Fibroblast of skin of scalp (primary cell): Measurements from ENCODE around the gene CXCL12.
A peak's percentile ranks its signal among the peaks of the same experiment; 100 is the strongest.

ENCODE experiments used
- DNase-seq: peaks from one replicate; pipeline ENCODE4 v3.0.0-alpha.2; 2013

Gene CXCL12

DNA sequence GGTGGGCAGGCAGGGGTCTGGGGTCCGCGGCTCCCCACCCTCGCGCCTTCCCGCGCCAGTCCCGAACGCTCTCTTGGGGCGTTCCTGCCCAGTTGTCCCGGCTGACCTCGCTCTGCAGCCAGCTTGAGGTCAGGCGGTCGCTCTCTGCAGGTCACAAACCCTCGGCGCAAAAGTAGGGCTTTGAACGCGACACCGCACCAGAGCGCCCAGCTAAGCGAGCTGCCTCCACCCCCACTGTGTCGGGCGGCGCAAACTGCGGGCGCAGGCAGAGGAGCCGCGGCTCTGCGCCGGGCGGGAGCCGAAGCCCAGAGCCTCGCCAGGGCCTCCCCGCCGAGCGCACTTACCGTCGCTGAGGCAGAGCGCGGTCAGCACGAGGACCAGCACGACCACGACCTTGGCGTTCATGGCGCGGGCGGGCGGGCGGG, 284 bp downstream of the CXCL12 start:
- peak; percentile 40 for DNase-seq

DNA sequence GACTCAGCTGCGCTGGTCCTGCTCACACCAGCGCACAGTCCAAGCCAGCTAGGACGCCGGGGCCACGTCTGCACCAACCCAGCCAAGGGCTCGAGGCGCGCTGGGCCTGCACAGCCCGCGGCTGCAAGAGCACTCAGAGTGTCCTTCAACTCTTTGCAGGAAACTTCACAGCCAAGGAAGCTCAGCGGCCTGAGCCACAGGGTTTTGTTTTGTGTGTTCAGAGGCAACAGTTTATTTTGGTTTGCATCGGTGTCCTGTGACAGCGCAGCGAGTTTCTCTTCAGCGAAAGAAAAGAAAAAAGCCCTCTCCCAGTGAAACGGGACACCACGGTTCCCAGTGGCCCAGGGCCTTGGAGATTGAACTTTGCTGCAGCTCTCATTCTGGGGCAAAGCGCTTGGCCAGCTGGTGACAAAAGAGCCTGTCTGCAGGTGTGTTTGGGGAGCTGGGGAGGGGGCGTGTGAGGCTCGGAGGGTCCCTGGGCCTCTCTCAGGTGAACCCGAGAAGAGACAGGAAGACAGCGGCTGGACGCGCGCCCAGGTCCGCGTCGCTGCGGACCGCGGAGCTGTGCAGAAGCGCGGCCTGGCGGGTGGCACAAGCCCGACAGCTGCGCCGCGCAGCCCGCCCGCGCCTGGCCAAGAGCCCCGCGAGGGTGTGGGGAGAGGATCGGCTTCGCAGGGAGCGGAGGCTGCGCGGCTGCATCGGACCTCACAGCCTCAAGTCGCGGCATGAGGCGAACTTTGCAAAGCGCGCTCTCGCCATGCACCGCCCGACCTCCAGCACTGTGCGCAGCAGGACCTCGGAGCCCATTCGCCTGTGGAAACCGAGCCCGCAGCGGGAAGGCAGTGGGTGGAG, 922 bp downstream of the CXCL12 start:
- DNase-seq = no peak

DNA sequence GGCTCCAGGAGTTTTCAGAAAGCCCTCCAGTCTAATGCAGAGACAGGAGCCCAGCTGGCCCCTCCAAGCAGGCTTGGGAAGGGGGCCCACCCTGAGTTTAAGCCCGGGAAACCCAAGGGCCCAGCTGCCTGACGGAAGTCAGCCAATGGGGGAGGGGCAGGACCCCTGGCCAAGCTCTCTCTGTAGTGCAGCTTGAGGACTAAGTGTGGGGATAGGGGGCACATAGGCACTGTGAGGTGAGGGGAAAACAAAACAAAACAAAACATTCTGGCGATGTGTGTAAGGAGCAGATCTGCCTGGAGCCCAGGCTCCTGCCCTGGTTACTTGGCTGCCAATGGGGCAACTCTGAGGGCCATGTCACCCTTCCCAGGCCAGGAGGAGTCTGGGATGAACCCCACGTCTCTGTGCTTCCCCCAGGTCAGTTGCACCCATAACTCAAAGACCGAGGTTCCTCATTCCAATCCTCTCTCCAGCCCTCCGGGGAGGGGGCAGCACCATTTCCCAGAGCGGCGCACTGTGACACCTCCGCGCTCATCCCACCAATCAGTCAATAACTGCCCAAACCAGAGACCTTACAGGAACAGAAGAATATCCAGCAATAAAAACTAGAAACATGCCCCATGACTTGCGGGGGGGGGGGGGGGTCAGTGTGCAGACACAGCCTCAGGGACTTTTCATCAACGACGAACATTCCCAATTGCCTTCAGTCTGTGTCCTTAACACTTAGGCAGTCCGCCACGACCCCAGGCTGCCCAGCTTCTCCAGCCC, 1.7 kb downstream of the CXCL12 start:
- DNase-seq = no peak

DNA sequence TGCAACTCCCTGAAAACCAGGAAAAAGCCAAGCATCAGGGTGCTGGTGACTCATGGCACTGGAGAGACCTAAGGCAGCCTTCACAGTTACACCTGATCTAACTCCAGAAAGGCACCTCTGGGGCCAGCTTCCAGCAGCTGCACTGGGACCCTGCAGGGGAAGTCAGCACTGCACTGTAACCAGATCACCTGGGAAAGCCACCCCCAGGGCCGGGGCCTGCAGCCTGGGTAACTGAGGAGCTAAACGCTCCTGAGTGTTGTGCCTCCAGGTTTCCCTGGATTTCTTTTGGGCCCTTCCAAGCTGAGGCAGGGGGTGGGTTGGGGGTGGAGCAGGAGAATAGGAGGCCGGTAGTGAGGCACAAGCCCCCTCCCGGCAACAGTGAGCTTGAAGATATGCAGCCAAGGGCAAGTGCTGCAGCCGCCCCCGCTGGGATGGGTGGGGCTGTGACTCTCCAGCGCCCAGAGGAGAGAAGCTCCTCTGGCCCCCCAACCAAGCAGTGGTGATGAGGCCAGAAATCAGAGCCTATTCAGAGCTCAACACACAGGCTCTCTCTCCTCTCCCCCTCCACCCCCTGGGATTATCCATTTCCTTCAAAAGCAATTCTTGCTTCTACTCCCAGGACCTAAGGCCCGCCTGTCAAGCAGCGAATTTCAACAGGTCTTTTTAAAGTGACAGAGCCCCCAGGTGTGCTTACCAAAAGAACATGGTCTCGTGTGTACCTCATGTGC, 2.6 kb downstream of the CXCL12 start:
- no peak for DNase-seq

DNA sequence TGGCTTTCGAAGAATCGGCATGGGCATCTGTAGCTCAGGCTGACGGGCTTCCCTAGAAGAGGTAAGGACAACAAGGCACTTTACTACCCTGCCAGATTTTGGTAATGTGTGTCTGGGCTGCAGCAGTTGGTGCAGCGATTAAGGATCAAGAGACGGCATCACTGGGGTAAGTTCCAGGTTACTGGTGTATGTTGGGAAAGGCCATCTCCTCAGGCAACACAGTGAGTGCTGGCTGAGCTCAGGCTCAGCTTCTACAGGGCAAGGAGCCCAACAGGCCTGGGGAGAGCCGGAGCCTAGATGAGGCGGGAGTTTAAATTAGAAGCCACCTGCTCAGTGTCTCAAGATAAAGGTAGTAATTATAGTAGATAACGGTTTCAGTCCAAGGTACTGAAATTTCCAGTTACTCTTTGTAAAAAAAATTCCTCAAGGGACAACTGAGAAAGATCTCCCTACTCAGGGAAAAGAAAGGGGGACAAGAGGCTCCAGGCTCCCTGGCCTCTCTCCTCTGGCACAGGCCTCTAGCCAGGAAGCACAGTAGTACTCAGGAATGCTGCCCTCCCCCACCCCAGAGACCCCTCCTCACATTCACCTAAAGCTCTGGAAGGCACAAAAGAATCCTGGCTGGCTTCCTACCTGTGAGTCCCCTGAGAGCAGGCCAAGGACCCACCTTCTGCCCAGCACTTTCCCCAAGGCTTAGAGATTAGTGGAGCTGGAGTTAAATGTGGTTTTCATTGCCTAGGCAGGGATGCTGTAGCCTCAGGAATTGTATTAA, 3.9 kb downstream of the CXCL12 start:
- DNase-seq = no peak

DNA sequence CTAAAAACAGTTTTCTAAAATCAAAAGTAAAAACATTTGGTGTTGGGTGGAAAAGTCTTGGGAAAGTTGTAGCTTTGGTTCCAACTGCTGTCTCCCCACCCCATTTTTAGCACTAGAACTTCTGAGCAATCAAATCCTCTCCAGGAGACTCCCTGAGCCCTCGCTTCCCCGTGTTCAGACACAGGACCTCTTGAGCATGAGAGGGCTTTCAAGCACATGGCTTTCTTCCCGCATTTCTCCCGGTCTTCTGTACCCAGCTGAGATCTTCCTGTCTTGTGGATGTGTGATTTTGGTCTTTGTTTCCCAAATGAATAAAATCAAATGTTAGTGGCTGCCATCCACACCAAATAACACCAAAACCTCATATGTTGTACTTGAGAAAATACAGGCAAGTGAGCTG, 5.0 kb downstream of the CXCL12 start:
- DNase-seq = no peak

DNA sequence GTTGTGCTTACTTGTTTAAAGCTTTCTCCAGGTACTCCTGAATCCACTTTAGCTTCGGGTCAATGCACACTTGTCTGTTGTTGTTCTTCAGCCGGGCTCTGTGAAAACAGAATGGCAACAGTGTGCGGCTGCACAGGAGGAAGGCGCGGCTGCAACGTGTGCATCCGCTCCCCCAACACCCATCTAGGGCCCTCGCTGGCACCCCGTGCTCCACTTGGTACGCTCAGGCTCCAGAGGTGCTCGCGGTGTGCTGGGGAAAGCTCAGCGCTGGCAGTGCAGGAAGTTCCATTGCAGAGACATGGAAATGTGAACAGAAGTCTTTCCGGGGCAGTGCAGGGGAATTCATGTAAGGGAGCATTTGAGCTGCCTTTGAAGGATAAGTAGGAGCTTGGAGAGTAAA, 6.3 kb downstream of the CXCL12 start:
- DNase-seq = no peak

DNA sequence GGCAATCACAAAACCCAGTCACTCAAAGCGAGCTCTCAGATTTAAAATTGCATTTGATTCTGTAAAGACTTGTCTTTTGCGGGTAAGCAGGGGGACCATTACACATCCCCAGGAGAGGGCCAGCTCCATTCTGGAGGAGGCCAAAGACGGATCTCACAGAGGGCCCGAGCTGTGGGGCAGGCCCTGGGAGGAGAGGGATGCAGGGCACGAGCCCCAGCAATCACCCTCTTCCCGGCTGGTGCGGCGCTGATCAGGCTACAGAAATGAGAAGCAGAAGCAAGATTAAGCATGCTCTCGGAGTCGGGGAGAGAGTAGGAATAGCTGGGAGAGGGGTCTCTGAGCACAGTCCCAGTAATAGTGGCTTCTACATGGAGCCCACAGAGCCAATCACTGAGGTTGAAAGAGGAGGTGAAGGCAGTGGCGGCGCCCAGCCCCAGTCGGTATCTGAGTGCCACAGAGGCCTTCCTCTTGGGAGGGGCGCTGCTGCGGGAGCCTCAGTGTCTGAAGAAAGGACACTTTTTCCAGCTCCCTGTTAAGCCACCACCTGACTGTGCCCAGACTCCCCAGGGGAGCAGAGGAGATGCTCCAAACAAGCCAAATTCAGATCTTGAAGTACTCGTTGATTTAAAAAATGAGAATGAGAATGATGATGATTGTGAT, 7.1 kb downstream of the CXCL12 start:
- no peak for DNase-seq

DNA sequence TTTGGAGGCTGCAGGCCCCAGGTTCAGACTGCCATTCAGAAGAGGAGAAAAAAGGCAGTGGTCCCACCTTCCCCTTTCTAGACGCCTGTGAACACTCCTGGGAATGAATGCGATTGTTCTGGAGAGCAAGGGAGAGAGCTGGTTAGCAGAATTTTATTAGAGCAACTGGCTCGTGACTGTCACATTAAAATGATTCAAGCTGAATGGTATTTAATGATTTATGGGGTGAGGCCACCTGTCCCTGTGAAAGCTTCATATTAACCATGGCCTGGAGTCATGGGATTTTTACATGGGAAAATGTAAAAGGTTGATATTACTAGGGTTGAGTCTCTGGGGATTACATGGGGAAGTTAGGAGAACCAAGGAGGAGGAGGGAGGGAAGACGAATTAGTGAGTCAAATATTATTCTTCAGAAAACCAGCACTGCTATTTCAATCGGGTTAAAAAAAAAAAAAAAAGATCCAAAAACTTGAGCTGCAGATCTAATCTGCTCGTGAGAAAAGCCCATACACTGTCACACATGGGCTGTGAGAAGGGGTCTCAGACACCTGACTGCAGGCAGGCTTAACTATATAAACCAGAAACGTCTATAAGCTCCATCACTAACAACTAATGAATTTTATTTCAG, 8.3 kb downstream of the CXCL12 start:
- DNase-seq = no peak

DNA sequence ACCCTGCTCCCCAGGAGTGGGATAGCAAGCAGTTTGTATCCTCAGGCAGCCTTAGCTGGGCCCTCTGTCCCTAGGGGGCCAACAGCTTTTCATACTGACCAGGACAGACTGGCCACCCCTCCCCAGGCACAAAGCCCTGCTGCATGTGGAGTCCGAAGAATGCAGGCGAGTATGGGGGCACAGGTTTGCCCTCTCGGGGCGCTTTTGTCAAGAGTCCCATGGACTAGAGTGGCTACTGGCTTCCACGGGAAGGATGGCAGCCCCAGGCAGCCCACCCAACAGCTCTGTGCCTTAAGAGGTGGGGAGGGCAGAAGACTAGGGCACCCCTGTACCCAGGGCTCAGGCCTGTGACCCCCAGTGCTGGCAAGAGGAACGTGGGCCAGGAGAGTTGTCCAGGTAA, 10.7 kb downstream of the CXCL12 start:
- no peak for DNase-seq

DNA sequence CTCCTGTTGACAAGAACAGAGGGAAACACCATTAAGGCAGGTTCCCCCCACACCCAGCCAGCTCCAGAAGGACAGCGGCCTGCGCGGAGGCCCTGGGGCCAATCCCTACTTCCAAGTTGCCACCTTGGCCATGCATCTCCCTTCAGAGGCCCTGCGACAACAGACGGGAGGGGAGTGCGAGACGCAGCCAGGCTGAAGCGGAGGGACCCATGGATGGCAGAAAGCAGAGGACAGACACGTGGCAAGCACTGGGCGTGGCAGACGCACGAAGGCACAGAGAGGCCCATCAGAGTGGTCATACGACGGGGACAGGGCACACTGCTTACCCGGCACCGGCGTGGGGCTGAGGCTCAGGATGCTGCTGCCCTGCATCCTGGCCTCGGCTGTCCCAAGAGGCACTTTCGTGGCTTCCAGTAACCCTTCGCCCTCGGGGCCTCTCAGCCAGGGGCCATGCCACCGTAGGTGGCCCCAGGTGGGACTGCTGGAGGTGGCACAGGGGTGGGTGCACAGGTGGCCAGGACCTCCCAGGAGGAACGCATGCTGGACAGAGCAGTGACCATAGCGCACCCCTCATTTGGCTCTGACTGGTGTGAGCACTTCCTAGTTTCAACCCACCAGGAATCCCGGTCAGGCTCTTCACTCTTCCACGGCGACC, 11.4 kb downstream of the CXCL12 start:
- no peak for DNase-seq

DNA sequence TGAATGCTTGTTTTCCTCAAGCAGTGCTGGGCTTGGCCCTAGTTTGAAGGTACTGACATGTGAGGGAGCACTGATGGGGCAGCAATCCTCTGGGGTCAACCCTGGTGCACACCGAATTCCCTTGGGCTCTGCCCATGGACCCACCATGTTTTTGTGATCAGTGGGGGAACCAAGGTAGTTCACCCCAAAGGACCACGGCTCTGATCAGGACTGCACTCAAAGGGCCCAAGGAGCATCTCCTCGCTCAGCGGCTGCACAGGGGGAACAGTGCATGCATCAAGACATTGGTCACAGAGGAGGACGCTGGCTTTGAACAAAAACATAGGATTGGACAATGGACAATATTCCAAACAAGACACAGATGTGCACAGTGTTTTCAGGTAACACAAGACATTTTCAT, 12.7 kb downstream of the CXCL12 start:
- no peak for DNase-seq

DNA sequence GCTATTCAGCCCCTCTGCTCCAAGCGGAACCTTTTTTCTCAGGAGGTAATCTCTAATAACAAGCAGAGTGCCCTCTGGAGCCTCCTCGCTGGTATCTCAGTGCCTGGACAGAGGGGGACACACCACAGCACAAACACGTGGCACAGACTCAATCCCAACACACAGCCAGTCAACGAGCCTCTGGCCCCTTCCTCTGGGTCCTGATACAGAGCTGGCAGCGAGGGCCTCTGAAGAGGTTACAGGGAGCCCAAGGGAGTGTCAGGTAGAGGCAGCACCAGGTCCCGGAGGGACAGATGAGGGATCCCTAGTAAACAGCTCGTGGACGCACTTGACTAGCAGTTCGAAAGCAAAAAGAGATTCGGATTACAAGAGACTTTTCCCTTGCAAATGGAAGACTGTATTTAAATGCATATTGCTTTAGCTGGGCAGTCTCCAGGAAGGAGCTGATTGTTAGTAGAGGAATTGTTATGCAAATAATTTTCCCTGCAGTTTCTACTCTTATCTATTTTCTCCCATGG, 14.1 kb downstream of the CXCL12 start:
- DNase-seq = no peak

DNA sequence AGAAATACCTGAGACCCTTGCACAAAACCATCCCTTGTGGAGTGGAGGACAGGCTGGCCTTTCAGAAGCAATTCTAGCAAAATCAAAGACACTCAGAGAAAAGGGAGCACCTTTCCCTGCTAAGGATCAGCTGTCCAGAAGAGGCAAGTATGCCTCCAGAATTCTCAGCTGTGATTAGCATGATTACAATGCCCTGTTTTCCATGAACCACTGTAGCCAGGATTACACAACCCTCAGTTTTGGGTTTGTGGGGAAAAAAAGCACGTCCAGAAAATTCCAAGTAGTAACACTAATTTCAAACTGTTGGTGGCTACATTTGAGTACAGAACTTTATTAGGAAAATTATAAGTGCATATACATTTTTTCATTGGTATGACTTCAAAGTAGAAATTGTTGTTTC, 15.0 kb downstream of the CXCL12 start:
- DNase-seq = no peak

DNA sequence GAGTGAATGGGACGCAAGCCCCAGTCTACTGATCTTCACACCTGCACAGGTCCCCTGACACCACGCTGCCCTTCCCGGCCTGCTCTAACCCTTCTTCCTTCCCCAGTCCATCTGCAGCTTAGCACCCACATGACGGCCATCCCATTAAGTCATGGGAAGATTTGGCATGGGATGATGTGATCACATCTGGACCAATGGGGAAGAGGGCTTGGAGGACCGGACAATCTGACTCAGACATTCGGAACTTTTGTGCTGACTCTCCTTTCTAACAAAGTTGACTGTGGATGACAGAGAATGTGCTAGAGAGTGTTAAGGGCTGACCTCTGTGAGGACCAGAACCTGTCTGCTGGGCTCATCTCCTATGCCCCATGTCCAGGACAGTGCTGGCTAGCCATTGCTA, 15.6 kb downstream of the CXCL12 start:
- peak; percentile 43 for DNase-seq

DNA sequence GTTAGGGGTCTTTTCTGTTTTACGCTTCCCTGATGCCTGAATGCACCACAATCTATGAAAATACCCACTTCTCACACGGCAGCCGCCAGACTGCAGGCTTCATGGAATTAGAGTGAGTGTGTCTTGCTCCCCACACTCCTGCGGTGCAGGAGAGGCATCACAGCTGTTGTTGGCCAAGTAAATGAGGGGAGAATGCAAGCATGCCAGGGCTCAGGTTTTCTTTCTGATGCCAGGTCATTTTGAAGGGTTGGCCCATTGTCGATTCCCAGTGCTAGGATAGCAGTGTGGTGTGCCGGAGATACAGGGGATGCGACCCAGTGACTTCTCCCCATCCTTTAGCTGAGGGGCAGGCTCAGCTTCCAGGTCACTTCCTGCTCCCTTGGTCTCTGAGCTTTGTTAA, 16.3 kb downstream of the CXCL12 start:
- DNase-seq = no peak

DNA sequence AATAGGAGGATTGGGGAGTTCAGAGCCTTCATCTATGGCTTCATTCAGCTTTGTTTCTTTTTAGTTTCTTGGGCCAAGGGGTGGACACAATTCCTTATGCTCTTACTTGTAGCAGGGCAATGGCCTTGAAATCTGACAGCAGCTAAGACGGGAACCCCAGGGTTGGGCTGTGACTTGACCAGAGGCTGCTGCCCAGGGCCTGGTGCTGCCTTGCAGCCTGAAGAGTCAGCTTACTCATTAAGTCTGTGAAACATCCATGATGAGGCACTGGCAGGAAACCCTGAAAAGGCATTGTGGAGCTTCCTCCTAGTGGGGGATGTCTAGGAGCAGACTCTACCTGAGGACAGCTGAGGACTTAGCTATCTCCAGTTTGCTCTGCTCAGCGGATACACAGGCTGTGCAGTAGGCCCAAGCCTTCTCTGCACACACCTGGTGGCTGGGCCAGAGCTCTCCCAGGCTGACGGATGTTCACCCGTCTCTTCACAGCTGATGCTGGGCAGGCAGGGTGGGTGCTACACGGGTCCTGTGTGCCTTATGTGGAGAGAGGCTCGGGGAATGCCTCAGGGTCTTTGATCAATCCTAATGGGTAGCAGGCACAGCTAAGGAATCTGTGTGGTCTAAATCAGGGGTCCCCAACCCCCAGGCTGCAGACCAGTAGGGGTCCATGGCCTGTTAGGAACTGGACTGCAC, 17.8 kb downstream of the CXCL12 start:
- DNase-seq = no peak

DNA sequence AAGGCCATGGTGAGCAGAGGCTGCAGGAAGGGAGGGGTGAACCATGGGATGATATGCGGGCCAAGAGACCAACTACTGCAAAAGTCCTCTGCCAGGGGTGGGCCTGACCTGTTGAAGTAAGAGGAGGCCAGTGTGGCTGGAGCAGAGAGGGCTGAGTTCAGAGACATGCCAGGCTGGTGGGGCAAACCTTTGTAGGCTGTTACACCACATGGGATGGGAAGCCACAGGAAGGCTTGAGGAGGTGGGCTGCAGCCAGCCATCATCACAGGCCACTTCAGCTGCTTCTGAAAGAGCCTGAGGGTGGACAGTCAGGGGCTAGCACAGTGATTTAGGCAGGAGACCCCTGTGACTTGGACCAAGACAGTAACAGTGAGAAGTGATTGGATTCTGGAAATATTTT, 20.3 kb downstream of the CXCL12 start:
- no peak for DNase-seq

DNA sequence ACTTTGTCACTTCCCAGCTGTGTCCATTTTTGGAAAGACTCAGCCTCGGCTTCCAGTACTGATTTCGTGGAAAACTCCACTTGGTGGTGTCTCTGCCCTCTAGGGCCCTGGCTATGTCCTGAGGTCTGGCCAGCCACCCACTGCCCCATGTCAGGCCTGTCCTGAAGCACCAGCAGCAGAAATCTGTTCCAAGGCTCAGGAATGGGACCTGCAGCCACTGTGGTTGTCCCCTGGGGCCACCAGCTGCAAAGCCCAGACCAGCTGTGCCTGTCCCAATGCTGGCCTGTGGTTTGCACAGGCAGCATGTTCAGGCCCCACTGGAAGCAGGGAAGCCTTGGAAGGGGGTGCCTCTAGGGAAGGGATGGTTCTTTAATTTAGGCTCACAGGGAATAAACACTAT, 21.2 kb downstream of the CXCL12 start:
- no peak for DNase-seq
